Neuronal stem cell (in vitro differentiated cells): ENCODE measurements around the gene AADAT. TPM values are rescaled to one million over a fixed set of nuclear protein-coding genes. Genes with fewer than 3 reads are reported as not detected.

Source experiments
- DNase-seq: peaks from one replicate; pipeline ENCODE4 v3.0.0-alpha.2; 2013; ENCODE audit warnings: low spot score
- H2AFZ ChIP-seq: one replicate; pipeline ENCODE4 v1.6.1; 2013; ENCODE audit warnings: mild to moderate bottlenecking, low read length, inconsistent platforms
- H2AK5ac ChIP-seq: 2 replicates; pipeline ENCODE4 v1.6.1; 2013; ENCODE audit warnings: low read depth, mild to moderate bottlenecking, inconsistent platforms, low read length, moderate library complexity, mixed read lengths
- H2BK120ac ChIP-seq: 2 replicates; pipeline ENCODE4 v1.6.1; 2013; ENCODE audit warnings: low read depth, mild to moderate bottlenecking, inconsistent platforms, low read length, moderate library complexity, mixed read lengths
- H2BK12ac ChIP-seq: one replicate; pipeline ENCODE4 v1.6.1; 2013; ENCODE audit warnings: low read length, inconsistent platforms
- H2BK15ac ChIP-seq: 2 replicates; pipeline ENCODE4 v1.6.1; 2013; ENCODE audit warnings: mild to moderate bottlenecking, low read length, inconsistent platforms, mixed read lengths
- H2BK5ac ChIP-seq: one replicate; pipeline ENCODE4 v1.6.1; 2013; ENCODE audit warnings: inconsistent platforms, mild to moderate bottlenecking, low read length, moderate library complexity
- H3K14ac ChIP-seq: one replicate; pipeline ENCODE4 v1.6.1; 2013; ENCODE audit warnings: low read length, inconsistent platforms
- H3K18ac ChIP-seq: 2 replicates; pipeline ENCODE4 v1.6.1; 2013; ENCODE audit warnings: low read length, inconsistent platforms
- H3K23ac ChIP-seq: 2 replicates; pipeline ENCODE4 v1.6.1; 2013; ENCODE audit warnings: low read depth, mild to moderate bottlenecking, mixed read lengths, low read length, inconsistent platforms; ENCODE audit not compliant: poor library complexity
- H3K27ac ChIP-seq: replicated peaks from 3 replicates; pipeline ENCODE4 v1.5.1; 2013; ENCODE audit warnings: low read length, inconsistent platforms
- H3K27me3 ChIP-seq, 3 experiments: 2 replicates each; pipeline ENCODE4 v1.6.1; 2013; ENCODE audit warnings: low read length in 3 of 3, mild to moderate bottlenecking in 2 of 3, inconsistent platforms in 1 of 3, low read depth in 1 of 3, mixed read lengths in 1 of 3, moderate library complexity in 1 of 3; ENCODE audit not compliant: control insufficient read depth in 3 of 3, insufficient read depth in 3 of 3
- H3K36me3 ChIP-seq, 2 donors: replicated peaks in 1 of 2; 2 replicates each; pipeline ENCODE4 v1.6.1; 2013; ENCODE audit warnings: low read length in 2 of 2; ENCODE audit not compliant: control insufficient read depth in 2 of 2, insufficient read depth in 2 of 2
- H3K4ac ChIP-seq: 2 replicates; pipeline ENCODE4 v1.6.1; 2013; ENCODE audit warnings: inconsistent platforms, mild to moderate bottlenecking, low read length, moderate library complexity
- H3K4me1 ChIP-seq, 2 donors: 1 replicate in 1 of 2; 2 replicates in 1 of 2; pipeline ENCODE4 v1.6.1; 2013; ENCODE audit warnings: low read length in 2 of 2, low read depth in 1 of 2; ENCODE audit not compliant: control insufficient read depth in 2 of 2, insufficient read depth in 1 of 2
- H3K4me2 ChIP-seq: one replicate; pipeline ENCODE4 v1.6.1; 2013; ENCODE audit warnings: mild to moderate bottlenecking, low read length, inconsistent platforms; ENCODE audit not compliant: insufficient read depth, poor library complexity, severe bottlenecking
- H3K4me3 ChIP-seq, 2 donors: 2 replicates each; pipeline ENCODE4 v1.5.1; 2013; ENCODE audit warnings: low read length in 2 of 2, mild to moderate bottlenecking in 2 of 2, inconsistent platforms in 1 of 2, moderate library complexity in 1 of 2
- H3K79me1 ChIP-seq: one replicate; pipeline ENCODE4 v1.6.1; 2013; ENCODE audit warnings: low read depth, mild to moderate bottlenecking, inconsistent platforms, low read length, moderate library complexity
- H3K9ac ChIP-seq: one replicate; pipeline ENCODE4 v1.6.1; 2013; ENCODE audit warnings: mild to moderate bottlenecking, low read depth, low read length, inconsistent platforms; ENCODE audit not compliant: poor library complexity
- H3K9me3 ChIP-seq, 2 donors: replicated peaks in 1 of 2; 2 replicates each; pipeline versions ENCODE3 to v1.6.1; 2013; ENCODE audit warnings: low read length in 2 of 2, mild to moderate bottlenecking in 2 of 2, inconsistent platforms in 1 of 2, low read depth in 1 of 2, mixed read lengths in 1 of 2, moderate library complexity in 1 of 2; ENCODE audit not compliant: control insufficient read depth in 2 of 2, insufficient read depth in 1 of 2
- H4K8ac ChIP-seq: one replicate; pipeline ENCODE4 v1.6.1; 2013; ENCODE audit warnings: low read depth, mild to moderate bottlenecking, inconsistent platforms, low read length, moderate library complexity
- H4K91ac ChIP-seq: one replicate; pipeline ENCODE4 v1.6.1; 2013; ENCODE audit warnings: low read length, low read depth, mild to moderate bottlenecking, inconsistent platforms; ENCODE audit not compliant: poor library complexity
- WGBS, 2 donors: extraction: QIAGEN DNeasy Blood & Tissue Kit; methylation state at CpG; one replicate each; pipeline ENCODE4 v1.1.7; 2013; ENCODE audit warnings: missing lambda C conversion rate in 2 of 2, mixed read lengths in 1 of 2; ENCODE audit not compliant: insufficient read length in 2 of 2, insufficient replicate concordance in 1 of 2; ENCODE audit errors: extremely low coverage in 2 of 2; 5-methylcytosine and 5-hydroxymethylcytosine counted together
- polyA plus RNA-seq, 2 experiments: library from polyadenylated mRNA; stranded (reverse); fragments of 200-250 nt; gene quantifications; one replicate each; pipeline ENCODE4 v1.2.3, GENCODE V29; 2013

The AADAT gene
- 16.2 TPM for polyA plus RNA-seq (2013, experiment 1 of 2)
- 17.7 TPM for polyA plus RNA-seq (2013, experiment 2 of 2)

DNA sequence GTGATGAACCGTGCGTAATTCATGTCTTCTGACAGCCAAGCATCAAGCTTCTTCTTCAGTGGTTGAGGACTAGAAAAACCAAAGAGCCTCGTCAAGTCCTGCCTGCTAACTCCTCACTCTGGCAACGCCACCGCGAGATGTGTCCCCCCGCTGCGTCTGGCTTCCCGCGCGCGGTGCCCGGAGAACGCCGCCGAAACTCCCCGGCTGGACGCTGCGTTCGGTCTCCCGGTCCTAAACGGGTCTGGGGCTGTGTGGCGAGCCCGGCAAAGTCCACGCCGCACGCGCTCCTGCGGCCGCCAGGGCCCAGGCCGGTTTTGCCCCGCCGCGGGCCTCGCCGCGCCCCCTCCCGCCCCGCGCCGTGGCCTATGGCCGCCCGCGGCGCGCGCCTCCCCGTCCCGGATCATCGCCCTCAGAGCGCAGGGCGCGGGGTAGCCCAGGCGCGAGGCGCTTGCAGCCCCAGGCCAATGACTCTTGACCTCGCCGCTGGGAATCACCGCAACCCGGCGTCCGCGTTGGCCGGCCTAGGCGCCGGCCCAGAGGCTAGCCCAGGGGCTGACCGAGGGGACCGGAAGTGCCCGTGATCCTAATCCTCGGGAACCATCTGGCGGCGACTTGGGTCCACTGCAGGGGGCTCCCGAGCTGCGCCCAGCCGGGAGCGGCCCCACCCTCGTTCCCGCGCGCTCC lies at the start of gene AADAT:
Gene AADAT, minus strand, starts transcription at position 289 of the 684 bp plus-strand sequence. Its CDS starts 266 bp downstream, at position 23.
- H3K79me1 ChIP-seq: no peaks in the 10 kb centered on the region
- WGBS, 2 donors: no CpG with 5 or more reads among the region's 80 CpGs
- H2AK5ac ChIP-seq: peak within 1 kb of the TSS; percentile 2
- peak within 1 kb of the TSS; percentile 85 for H2AFZ ChIP-seq
- no peak within 1 kb of the TSS for H4K91ac ChIP-seq
- H3K14ac ChIP-seq: peak within 1 kb of the TSS; percentile 63
- peak within 1 kb of the TSS; percentile 40 for H3K23ac ChIP-seq
- no peak within 1 kb of the TSS for H2BK5ac ChIP-seq
- peak within 1 kb of the TSS; percentile 96 for H3K9ac ChIP-seq
- H4K8ac ChIP-seq: no peak within 1 kb of the TSS
- H3K18ac ChIP-seq: peak within 1 kb of the TSS; percentile 97
- peaks cover 0 to under 1% of the 10 kb centered on the region in 2 donors for H3K9me3 ChIP-seq
- peak within 1 kb of the TSS; percentile 86 for H3K4me2 ChIP-seq
- peaks cover 7 to 9% of the 10 kb centered on the region in 2 donors for H3K4me1 ChIP-seq
- H2BK12ac ChIP-seq: no peak within 1 kb of the TSS
- peak within 1 kb of the TSS; percentile 80 for H3K27ac ChIP-seq
- H2BK120ac ChIP-seq: no peak within 1 kb of the TSS
- peak within 1 kb of the TSS; percentile 72 for H2BK15ac ChIP-seq
- H3K4me3 ChIP-seq: peak within 1 kb of the TSS; percentile 62 to 76
- DNase-seq: peak; percentile 81
- H3K4ac ChIP-seq: no peak within 1 kb of the TSS
- peaks cover 0 to 4% (median 1%) of the 10 kb centered on the region in 3 experiments for H3K27me3 ChIP-seq
- peaks cover 2 to 39% of the 10 kb centered on the region in 2 donors for H3K36me3 ChIP-seq

DNA sequence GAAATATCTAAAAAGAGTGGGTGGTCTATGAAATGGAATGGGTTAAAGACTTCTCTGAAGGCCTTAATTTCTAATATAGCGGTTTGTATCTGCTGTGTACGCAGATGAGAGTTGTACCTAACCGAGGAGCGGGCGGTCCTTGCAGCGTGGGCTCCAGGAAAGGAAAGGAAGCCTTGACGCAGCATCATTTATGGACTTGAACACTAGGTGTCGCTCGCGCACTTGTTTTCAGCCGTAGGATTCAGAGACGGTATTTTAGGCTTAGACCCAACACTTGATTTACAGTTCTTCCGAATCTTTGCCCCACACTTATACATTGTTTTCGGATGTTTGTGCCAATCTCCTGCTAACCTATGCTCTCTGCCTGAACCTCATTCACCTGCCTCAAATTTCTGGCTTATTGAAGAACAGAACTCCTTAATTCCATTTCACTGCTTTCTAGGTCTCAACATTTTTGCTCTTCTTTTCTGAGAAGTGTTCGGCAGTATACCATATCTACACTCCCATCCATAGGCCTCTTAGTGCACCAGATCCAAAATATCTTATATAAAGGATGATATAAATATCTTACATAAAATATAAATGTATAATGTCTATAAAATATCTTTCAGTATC lies 48.9 kb upstream of the AADAT start:
- Histone ChIP-seq H3K4me1 (no peaks in the 10 kb centered on the region), H3K4ac (no peak overlapping the region), H3K9ac (no peak overlapping the region), H3K14ac (no peak overlapping the region), H2BK120ac (no peak overlapping the region), H3K9me3 (no peaks in the 10 kb centered on the region), H3K4me3 (no peak overlapping the region), H2AK5ac (no peak overlapping the region), H3K79me1 (no peaks in the 10 kb centered on the region), H3K23ac (no peak overlapping the region), H3K27me3 (peaks cover 0 to 14% (median 0%) of the 10 kb centered on the region in 3 experiments), H3K18ac (no peak overlapping the region), H2AFZ (no peak overlapping the region), H3K4me2 (no peak overlapping the region), H2BK12ac (no peak overlapping the region), H3K27ac (no peak overlapping the region), H4K8ac (no peak overlapping the region), H4K91ac (no peak overlapping the region), H2BK15ac (no peak overlapping the region), H2BK5ac (no peak overlapping the region), H3K36me3 (no peaks in the 10 kb centered on the region)
- no CpG with 5 or more reads among the region's 15 CpGs for WGBS, 2 donors
- peak; percentile 83 for DNase-seq

DNA sequence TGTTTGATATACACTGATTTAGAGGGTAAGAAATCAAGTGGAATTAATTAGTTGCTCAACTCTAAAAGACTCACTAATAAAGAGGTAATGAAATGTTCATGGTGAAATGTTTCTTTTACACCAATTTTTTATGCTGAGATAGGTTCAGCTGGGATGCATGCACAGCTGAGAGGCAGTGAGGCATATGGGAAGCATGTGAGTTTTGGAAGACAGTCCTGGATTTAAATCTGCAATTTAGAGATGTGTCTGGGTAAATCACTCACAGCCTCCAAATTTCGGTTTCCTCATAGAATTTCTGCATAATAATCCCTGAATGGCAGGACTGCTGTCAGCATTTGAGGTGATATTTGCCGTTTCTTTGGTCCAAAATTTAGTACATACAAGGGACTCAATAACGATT lies 48.2 kb upstream of the AADAT start:
- H2BK120ac ChIP-seq: no peak overlapping the region
- WGBS, 2 donors: no CpG with 5 or more reads among the region's 3 CpGs

DNA sequence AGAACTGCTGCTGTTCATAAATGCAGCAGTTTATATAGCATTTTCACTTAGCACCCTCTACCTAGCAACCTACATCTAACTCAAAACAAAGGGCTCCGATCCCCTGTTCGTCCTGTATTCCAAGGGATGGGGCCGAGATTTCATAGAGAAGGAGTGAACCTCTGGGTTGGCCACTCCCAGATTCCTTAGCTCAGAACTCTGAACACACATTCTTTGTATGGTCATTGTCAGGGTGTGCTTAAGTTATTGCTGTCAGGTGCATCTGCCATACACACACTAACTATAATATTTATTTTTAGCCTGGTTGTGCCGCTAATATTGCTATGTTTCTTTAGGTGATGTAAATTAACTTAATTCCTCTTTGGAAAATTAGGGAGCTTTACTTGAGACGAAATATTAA lies 47.7 kb upstream of the AADAT start:
- no peak overlapping the region for H2BK120ac ChIP-seq
- no peak overlapping the region for H3K4me3 ChIP-seq
- H3K9ac ChIP-seq: no peak overlapping the region
- no peak for DNase-seq
- H3K18ac ChIP-seq: no peak overlapping the region
- WGBS, 2 donors: no CpG with 5 or more reads among the region's 5 CpGs
- H2AK5ac ChIP-seq: no peak overlapping the region
- no peak overlapping the region for H4K91ac ChIP-seq
- H3K14ac ChIP-seq: no peak overlapping the region
- H3K23ac ChIP-seq: no peak overlapping the region
- H3K4ac ChIP-seq: no peak overlapping the region
- no peak overlapping the region for H2BK15ac ChIP-seq
- no peak overlapping the region for H2AFZ ChIP-seq
- no peaks in the 10 kb centered on the region for H3K36me3 ChIP-seq
- H4K8ac ChIP-seq: no peak overlapping the region
- H3K79me1 ChIP-seq: no peaks in the 10 kb centered on the region
- peaks cover 0 to 13% (median 0%) of the 10 kb centered on the region in 3 experiments for H3K27me3 ChIP-seq
- H3K4me2 ChIP-seq: no peak overlapping the region
- H2BK5ac ChIP-seq: no peak overlapping the region
- H3K9me3 ChIP-seq: peaks cover 0 to 4% of the 10 kb centered on the region in 2 donors
- H3K4me1 ChIP-seq: no peaks in the 10 kb centered on the region
- no peak overlapping the region for H2BK12ac ChIP-seq
- no peak overlapping the region for H3K27ac ChIP-seq

More for the DNA sequence above, 48.2 kb upstream of the AADAT start:
- DNase-seq: no peak
- no peak overlapping the region for H3K4me3 ChIP-seq
- no peak overlapping the region for H3K9ac ChIP-seq
- H3K18ac ChIP-seq: no peak overlapping the region
- no peak overlapping the region for H2AK5ac ChIP-seq
- no peak overlapping the region for H3K4me2 ChIP-seq
- H2BK12ac ChIP-seq: no peak overlapping the region
- no peak overlapping the region for H4K91ac ChIP-seq
- H4K8ac ChIP-seq: no peak overlapping the region
- H3K4ac ChIP-seq: no peak overlapping the region
- H2BK15ac ChIP-seq: no peak overlapping the region
- H3K23ac ChIP-seq: no peak overlapping the region
- no peak overlapping the region for H3K14ac ChIP-seq
- H3K79me1 ChIP-seq: no peaks in the 10 kb centered on the region
- H2AFZ ChIP-seq: no peak overlapping the region
- H2BK5ac ChIP-seq: no peak overlapping the region
- H3K27ac ChIP-seq: no peak overlapping the region
- peaks cover 0 to 4% of the 10 kb centered on the region in 2 donors for H3K9me3 ChIP-seq
- H3K27me3 ChIP-seq: peaks cover 0 to 14% (median 0%) of the 10 kb centered on the region in 3 experiments
- no peaks in the 10 kb centered on the region for H3K36me3 ChIP-seq
- H3K4me1 ChIP-seq: no peaks in the 10 kb centered on the region
